HG03280 (cell line): ENCODE results near the gene OR8B12.

ENCODE experiments used
- ATAC-seq: cut with Tn5 transposase; IDR thresholded peaks from one replicate; pipeline ENCODE4 v1.9.1; 2021; ENCODE audit warnings: mild to moderate bottlenecking, moderate library complexity; ENCODE audit not compliant: unreplicated experiment

OR8B12 gene, protein sequence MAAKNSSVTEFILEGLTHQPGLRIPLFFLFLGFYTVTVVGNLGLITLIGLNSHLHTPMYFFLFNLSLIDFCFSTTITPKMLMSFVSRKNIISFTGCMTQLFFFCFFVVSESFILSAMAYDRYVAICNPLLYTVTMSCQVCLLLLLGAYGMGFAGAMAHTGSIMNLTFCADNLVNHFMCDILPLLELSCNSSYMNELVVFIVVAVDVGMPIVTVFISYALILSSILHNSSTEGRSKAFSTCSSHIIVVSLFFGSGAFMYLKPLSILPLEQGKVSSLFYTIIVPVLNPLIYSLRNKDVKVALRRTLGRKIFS

DNA sequence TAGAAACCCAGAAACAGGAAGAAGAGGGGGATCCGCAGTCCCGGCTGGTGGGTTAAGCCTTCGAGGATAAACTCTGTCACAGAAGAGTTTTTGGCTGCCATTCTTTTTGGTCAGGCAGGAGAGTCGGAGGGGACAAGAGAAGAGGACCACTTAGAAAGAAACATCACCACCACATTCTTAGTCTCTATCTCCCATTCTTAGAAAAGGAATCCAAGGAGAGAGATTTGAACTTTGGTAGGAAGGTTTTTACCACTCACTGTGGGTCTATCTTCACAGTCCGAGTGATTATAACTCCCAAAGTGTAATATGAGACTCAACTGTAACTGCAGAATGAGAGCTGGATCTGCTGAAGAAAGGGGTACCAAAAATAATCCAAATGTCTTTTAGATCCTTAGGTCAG is at the start of gene OR8B12:
TSS of gene OR8B12 (minus strand) at position 101 of the 400 bp plus-strand sequence. CDS start at position 101, 0 bp downstream.
- ATAC-seq, result no peak

DNA sequence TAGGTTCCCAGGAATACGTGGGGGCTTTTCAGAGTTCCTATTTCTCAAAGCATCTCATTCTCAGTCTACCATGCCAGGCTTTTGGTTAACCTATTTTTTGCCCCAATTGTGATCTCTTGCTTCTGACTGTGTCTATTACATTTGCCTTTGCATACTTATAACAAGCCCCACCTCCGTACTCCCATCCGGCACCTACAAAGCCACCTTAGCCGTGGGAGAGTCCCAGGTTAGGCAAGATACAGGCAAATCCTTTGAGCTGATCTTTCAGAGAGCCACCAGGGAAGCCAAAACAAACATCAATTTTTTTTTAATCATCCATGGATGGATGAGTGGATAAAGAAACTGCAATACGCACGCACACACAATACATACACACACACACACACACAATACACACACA is 49.2 kb upstream of the OR8B12 start:
- ATAC-seq, result no peak

DNA sequence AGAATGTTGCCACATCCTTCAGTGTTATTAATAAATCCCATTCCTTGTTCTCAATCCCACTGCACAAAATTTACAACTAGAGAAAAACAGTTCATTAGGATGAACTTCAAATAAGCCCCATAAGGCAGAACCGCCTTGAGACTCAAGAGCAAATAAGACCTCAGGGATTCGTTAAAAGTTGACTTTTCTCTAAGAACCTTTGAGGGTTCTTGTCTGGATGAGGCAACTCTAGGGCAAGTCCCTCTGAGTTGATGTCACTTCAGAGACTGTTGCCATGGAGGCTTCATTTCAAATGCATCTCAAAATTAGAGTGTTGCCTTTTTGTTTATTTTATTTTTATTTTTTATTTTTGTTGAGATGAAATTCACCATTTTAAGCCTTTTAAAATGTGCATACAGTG is 48.0 kb upstream of the OR8B12 start:
- ATAC-seq, result no peak

DNA sequence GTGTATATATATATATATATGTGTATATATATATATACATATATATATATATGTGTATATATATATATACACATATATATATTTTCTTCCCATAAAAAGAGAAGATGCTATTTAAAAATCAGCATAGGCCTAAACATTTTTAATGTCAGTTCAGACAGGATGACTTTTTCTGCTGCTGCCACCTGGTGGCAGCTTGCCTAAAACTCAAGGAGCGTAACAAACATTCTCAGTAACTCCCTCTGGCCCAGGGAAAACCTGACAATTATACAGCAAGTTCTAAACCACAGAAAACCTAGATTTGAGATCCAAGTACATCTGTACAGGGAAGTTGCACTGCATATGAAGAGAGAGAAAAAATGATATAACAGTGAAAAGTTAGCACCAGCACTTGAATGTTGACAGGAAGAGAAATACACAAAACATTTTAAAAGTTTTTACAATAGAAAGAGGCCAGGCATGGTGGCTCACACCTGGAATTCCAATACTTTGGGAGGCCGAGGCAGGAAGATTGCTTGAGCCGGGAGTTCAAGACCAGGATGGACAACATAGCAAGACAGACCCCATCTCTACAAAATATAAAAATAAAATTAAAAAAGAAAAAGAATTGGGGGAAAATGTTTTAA is 42.9 kb upstream of the OR8B12 start:
- ATAC-seq, result no peak

DNA sequence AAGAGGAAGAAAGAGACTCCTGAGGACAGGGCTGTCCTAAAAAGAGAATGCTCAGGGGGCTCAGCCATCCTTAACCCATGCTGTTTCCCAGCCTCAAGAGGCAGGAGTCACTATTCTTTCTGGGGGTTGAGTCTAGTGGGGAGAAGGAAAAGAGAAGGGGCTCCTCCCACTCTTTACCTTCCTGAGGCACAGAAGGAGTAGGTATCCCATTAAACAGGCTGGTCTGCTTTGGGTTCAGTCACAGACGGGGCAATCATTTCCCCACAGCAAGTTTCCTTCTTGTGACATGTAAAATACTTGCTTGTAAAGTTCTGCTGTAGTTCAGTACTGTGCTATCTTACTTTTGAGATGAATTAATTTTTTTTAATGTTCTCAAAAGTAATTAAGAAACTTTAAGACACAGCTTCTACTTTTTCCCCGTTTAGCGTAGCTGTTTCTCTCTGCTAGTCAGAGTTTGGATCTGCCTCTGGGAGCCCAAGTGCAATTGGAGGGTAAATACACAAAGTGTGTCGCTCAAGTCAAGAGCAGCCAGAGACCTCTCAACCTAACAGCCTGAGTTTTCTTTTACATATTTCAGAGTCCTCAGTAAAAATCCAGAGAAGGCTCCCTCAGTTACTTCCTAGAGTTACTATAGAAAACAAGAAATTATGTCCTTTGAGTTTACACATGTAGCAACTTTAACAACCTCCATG is 41.4 kb upstream of the OR8B12 start:
- ATAC-seq, result no peak

- no peak for ATAC-seq
These were observed 40.3 kb upstream of the OR8B12 start for GRCh38 chr11:124583781-124584180.

DNA sequence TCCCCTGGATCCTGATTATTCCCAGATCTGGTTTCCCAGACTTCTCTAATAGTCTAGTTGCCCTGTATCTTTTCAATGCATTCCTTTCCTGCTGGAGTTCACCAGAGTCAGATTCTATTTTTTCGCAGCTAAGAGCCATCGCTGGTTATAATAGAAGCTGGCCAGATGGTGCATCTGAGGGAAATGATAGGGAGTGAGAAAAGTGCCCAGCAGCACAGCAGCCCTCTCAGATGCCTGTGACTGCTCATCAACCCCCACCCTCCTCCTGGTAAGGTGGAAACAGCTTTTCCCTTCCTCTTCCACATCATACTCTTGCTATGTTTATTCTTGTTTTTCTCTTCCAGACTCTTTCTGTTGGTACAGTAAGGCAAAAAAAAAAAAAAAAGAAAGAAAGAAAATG is 39.1 kb upstream of the OR8B12 start:
- no peak for ATAC-seq

DNA sequence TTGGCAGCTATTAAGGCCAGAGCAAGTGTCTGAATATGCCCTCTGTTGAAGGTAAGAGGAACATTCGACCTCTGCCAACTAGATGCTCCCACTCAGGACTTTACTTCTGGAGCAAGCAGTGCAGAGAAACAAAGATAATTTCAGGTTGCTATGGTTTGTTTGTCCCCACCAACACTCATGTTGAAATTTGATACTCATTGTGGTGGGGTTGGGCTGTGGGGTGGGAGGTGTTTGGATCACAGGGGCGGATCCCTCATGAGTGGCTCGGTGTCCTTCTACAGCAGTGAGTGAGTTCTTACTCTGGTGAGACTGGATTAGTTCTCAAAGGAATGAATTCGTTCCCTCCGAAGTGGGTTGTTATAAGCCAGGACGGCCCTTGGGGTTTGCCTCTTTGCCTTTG is 38.4 kb upstream of the OR8B12 start:
- ATAC-seq, result no peak

- ATAC-seq, result no peak
These were observed 35.3 kb upstream of the OR8B12 start for GRCh38 chr11:124578761-124579160.

GRCh38 chr11:124577716-124578427 is 34.4 kb upstream of the OR8B12 start:
- no peak for ATAC-seq

GRCh38 chr11:124570160-124570559 is 26.7 kb upstream of the OR8B12 start:
- no peak for ATAC-seq

GRCh38 chr11:124569697-124570096 is 26.2 kb upstream of the OR8B12 start, which contains the start of gene OR8A1:
OR8A1 (plus strand) TSS chr11:124569997; CDS start chr11:124570120, 123 bp downstream.
- ATAC-seq, result no peak

DNA sequence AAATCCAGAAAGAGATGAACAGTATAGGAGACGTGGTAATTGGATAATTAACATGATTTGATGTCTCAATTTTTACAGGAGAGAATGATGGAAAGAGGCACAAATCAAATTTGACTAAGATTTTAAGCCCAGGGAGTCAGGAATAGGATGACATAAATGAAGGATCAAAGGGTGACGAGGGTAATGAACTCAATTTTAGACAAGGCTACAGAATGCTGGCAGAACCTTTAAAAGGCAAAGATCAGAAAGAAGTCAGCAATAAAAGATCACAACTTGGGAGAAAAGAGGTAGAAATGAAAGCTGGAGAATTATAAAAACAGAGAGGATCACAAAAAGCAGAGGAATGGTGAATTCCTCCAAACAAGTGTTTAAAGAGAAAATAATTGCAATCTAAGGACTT is 13.4 kb upstream of the OR8B12 start:
- ATAC-seq, result no peak

GRCh38 chr11:124551987-124552386 is 8.5 kb upstream of the OR8B12 start:
- no peak for ATAC-seq

GRCh38 chr11:124551189-124551588 is 7.7 kb upstream of the OR8B12 start:
- no peak for ATAC-seq

GRCh38 chr11:124543145-124543544 is 309 bp downstream of the OR8B12 start:
- ATAC-seq, result no peak

- ATAC-seq, result no peak
These were observed 2.2 kb downstream of the OR8B12 start for GRCh38 chr11:124541204-124541603.

- ATAC-seq, result no peak
These were observed 5.4 kb downstream of the OR8B12 start for GRCh38 chr11:124538019-124538418.

GRCh38 chr11:124536520-124536919 is 6.9 kb downstream of the OR8B12 start:
- no peak for ATAC-seq

DNA sequence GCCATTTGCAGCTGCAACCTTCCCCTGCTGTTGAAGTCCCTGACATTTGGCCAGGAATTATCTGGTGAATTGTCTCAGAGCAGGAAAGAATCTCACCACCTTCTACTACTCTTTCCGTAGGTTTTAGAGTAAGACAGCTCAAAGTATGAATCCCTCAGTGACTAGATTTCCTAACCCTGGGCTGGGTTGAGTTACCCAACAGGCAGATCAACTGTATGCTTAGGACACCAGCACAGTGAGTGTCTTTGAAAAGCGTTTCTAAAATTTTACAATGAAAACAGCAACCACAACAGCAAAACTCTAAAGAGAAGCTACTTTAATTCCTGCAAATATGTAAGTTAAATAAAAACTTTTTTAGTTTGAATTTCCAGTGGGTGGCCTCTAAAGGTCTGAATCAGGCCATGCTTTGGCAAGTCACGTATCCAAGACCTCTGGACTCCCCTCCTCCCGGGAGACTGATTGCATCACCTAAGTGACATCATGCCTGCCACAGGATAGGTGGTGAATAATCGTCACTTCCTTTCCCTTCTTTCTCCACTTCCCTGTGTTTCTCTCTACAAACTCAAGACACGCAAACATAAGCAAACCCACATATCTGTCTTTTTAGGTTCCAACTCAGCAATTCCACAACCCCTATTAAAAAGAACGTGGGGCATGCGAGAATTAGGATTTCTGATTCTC is 7.8 kb downstream of the OR8B12 start:
- ATAC-seq, result no peak

DNA sequence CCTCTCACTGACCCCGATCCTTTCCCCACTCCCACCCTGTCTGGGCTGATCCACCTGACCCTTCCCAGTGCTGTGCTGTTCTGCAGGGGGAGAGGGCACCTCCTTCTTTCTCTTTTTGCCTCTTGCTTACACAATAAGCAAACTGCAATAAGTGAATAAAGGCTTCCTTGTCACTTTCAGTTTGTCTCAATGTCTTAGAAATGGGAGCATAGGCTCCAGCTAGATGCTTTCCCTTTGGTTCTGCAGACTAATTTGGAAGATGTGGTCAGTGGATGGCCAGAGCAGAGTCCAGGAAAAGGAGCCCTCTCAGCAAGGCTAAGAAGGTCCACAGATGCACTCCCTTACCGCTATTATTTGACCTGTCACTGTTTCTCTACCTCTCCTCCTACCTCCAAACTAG is 9.4 kb downstream of the OR8B12 start:
- ATAC-seq, result no peak
